NB4 (cell line): Measurements from ENCODE around the gene PITX1.
"Not testable (repeated sequence)": the region's sequence is repeated elsewhere in the genome, so short reads cannot be mapped to it uniquely, and the experiment has no call there.

ENCODE experiments used
- DNase-seq: peaks from one replicate; pipeline ENCODE4 v3.0.0; 2010; ENCODE audit warnings: low read depth
- H3K4me3 ChIP-seq: one replicate; pipeline ENCODE4 v1.5.1; 2011; ENCODE audit warnings: mild to moderate bottlenecking, low read depth, low read length, moderate library complexity
- MYC ChIP-seq: IDR thresholded peaks from 2 replicates; pipeline ENCODE4 v1.6.1; 2011; ENCODE audit warnings: low read depth, low read length
- POLR2A ChIP-seq: IDR thresholded peaks from 2 replicates; pipeline ENCODE4 v1.6.1; 2011; ENCODE audit warnings: mild to moderate bottlenecking; ENCODE audit not compliant: insufficient read length; ENCODE audit errors: extremely low read depth
- TF ChIP-seq, protein P1 (sequence below): IDR thresholded peaks from one replicate; pipeline ENCODE4 v1.5.1; 2012; ENCODE audit warnings: low read depth, low read length
- TF ChIP-seq, protein P2 (sequence below): IDR thresholded peaks from 2 replicates; pipeline ENCODE4 v1.6.1; 2011; ENCODE audit warnings: low read depth, low read length

PITX1 gene

DNA sequence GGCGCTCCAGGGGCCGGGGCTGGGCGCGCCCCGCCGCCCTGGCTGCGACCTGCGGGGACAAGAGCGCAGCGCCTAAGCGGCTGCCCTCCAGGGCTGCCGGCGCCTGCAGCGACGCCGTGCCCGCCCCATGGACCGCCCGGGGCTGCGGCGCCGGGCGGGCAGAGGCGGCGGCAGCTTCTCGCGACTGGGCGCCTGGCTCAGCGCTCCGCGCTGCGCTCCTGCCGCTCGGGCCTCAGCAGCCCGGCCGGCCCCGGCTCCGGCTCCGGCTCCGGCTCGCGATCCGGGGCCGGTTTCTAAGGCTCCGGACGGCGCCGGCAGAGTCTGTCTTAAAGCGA lies at the start of gene PITX1:
Gene PITX1, minus strand, starts transcription at position 328 of the 335 bp plus-strand sequence. CDS start 347 bp downstream, outside the sequence.
- H3K4me3 ChIP-seq, result peak within 1 kb of the TSS; percentile 80
- DNase-seq, result no peak
- TF ChIP-seq POLR2A, result peak; percentile 38
- TF ChIP-seq, protein P1, sequence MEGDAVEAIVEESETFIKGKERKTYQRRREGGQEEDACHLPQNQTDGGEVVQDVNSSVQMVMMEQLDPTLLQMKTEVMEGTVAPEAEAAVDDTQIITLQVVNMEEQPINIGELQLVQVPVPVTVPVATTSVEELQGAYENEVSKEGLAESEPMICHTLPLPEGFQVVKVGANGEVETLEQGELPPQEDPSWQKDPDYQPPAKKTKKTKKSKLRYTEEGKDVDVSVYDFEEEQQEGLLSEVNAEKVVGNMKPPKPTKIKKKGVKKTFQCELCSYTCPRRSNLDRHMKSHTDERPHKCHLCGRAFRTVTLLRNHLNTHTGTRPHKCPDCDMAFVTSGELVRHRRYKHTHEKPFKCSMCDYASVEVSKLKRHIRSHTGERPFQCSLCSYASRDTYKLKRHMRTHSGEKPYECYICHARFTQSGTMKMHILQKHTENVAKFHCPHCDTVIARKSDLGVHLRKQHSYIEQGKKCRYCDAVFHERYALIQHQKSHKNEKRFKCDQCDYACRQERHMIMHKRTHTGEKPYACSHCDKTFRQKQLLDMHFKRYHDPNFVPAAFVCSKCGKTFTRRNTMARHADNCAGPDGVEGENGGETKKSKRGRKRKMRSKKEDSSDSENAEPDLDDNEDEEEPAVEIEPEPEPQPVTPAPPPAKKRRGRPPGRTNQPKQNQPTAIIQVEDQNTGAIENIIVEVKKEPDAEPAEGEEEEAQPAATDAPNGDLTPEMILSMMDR, result no peak

DNA sequence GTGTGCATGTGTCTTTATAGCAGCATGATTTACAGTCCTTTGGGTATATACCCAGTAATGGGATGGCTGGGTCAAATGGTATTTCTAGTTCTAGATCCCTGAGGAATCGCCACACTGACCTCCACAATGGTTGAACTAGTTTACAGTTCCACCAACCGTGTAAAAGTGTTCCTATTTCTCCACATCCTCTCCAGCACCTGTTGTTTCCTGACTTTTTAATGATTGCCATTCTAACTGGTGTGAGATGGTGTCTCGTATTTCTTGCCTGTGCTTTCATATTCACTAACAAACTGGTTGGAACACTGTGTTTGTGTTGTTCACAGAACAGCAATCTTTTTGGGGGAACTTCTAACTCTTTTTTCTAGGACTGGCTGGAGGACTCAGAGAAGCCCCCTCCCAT lies 49.3 kb upstream of the PITX1 start:
- not testable (repeated sequence) for DNase-seq, H3K4me3 ChIP-seq

DNA sequence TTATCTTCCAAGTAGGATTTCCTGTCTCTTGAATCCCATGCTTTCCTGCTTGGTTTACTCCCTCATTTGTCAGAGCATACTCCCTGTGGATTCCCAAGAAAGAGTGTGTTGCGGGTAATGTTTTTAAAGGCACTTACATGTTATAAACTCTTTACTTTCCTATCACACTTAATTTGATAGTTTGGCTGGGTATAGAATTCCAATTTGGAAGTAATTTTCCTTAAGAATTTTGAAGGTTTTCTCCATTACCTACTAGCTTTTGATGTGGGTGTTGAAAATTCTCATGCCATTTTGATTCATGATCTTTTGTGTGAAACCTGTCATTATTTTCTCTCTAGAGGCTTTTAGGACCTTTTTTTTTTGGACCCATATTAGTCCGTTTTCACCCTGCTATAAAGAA lies 47.2 kb upstream of the PITX1 start:
- H3K4me3 ChIP-seq, result no peak overlapping the region
- no peak for DNase-seq
- TF ChIP-seq, protein P1, result no peak
- no peak for TF ChIP-seq MYC
- TF ChIP-seq, protein P2, sequence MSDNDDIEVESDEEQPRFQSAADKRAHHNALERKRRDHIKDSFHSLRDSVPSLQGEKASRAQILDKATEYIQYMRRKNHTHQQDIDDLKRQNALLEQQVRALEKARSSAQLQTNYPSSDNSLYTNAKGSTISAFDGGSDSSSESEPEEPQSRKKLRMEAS, result no peak
- no peak for TF ChIP-seq POLR2A

DNA sequence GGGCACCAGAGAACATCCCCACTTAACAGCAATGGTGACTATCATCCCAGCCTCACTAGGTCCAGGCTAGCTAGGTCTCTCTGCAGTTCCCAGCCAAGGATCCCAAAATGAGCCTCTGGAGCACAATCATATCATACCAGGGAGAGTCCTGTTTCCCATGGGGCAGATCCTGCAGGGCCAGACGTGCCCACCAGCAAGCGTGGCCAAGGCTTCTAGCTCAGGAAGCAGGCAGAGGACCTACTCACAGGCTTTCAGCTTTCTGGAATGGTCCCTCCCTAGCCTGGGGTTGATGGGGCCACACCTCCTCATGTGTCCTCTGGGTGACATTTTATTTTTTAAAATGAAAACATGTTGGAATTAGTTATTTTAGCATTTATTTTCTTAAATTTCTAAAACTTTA lies 45.7 kb upstream of the PITX1 start:
- TF ChIP-seq POLR2A (no peak), MYC (no peak)
- TF ChIP-seq, protein P1, result no peak
- TF ChIP-seq, protein P2, result no peak
- no peak for DNase-seq
- H3K4me3 ChIP-seq, result no peak overlapping the region

DNA sequence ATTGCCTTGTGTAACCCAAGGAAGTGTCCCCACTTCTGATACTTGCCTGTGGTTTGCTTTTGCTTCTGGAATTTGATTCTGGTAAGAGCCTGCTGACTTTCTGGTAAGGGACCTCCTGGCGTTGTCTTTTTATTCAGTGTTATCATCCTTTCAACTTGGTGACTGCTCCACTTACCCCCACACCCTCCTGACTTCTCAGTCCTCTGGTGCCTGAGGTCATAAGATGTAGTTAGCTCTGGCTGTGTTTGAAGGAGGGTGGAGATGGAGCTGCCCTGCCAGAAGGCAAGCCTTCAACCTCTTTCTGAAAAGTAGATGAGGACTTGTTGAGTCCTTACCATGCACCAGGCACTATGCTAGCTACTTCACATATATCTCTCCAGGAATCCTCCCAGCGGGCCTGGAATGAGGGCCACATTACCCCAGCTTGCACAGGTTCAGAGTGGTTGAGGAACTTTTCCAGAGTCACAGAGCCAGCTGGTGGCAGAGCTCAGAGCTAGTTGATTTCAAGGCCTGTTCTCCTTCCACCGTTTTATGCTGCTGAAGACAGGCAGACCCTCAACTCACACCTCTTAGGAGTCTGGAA lies 45.2 kb upstream of the PITX1 start:
- no peak for TF ChIP-seq POLR2A
- TF ChIP-seq, protein P2, result no peak
- TF ChIP-seq, protein P1, result no peak
- no peak for TF ChIP-seq MYC
- no peak overlapping the region for H3K4me3 ChIP-seq
- DNase-seq, result peak; percentile 77

DNA sequence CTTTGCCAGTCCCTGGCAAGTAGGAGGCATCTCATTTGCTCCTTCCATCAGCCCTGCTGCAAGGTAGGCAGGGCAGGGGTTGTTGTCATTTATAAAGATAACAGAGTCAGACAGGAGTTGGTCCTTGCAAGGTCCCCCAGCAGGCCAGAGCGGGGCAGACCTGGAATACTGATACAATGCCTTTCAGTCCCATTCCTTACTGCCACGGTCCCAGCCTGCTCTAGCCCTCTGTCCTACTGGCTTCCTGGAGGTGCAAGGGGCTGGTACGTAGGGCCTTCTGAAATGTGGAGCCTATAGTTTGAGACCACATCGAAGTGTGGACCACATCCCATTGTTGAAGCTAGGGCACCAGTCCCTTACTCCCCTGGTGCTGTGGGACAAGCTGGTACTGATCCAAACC lies 42.8 kb upstream of the PITX1 start:
- TF ChIP-seq, protein P1, result no peak
- TF ChIP-seq, protein P2, result no peak
- TF ChIP-seq MYC (no peak), POLR2A (no peak)
- no peak for DNase-seq
- H3K4me3 ChIP-seq, result no peak overlapping the region
